GM04504 (cell line): Measurements from ENCODE around the gene CABCOCO1.
"Not testable (repeated sequence)": the region's sequence is repeated elsewhere in the genome, so short reads cannot be mapped to it uniquely, and the experiment has no call there.

ENCODE experiments used
- DNase-seq: peaks from one replicate; pipeline ENCODE4 v3.0.0-alpha.2; 2012; ENCODE audit warnings: low read depth

The CABCOCO1 gene

DNA sequence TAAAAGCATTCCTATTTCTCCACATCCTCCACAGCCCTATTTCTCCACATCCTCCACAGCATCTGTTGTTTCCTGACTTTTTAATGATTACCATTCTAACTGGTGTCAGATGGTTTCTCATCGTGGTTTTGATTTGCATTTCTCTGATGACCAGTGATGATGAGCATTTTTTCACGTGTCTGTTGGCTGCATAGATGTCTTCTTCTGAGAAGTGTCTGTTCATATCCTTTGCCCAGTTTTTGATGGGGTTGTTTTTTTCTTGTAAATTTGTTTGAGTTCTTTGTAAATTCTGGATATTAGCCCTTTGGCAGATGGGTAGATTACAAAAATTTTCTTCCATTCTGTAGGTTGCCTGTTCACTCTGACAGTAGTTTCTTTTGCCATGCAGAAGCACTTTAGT lies 49.4 kb downstream of the CABCOCO1 start:
- not testable (repeated sequence) for DNase-seq

DNA sequence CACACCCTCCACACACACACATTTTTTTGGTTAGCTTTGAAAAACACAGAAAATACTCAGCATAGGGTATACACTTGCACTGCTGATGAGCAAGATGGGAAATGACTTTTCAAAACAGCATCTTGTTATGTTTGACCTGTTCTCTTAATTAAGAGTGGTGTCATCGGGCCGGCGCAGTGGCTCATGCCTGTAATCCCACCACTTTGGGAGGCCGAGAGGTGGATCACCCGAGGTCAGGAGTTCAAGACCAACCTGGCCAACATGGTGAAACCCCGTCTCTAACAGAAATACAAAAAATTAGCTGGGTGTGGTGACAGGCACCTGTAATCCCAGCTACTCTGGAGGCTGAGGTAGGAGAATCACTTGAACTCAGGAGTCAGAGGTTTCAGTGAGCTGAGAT lies 56.7 kb downstream of the CABCOCO1 start:
- DNase-seq: not testable (repeated sequence)

DNA sequence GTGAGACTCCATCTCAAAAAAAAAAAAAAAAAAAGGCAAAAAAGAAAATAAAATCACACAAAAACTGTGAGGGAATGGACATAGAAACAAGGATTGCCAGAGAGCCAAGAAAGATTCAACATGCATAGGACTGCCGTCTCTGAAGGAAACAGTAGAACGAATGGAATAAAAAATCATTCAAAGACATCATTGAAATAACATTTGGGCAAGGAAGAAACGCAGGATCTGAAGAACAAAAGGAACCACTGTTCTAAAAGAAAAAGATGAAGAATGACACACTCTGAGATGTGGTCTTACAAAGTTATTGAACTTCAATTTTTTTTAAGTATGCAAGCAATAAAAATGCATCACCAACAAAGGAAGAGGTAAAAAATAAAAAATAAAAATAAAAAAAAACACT lies 57.2 kb downstream of the CABCOCO1 start:
- no peak for DNase-seq

GRCh38 chr10:61721431-61721830 lies 58.7 kb downstream of the CABCOCO1 start:
- DNase-seq: no peak

GRCh38 chr10:61725221-61725620 lies 62.5 kb downstream of the CABCOCO1 start:
- not testable (repeated sequence) for DNase-seq

DNA sequence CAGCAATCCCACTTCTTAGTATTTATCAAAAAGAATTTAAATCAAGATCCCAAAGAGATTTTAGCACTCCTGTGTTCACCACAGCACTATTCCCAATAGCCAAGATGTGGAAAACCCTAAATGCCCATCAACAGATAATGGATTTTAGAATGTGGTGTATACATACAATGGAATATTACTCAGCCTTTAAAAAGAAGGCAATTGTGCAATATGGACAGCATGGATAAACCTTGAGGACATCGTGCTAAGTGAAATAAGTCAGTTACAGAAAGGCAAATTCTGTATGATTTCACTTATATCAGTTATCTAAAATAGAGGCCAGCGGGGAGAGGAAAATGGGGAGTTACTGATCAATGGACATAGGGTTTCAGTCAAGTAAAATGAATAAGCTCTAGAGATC lies 66.9 kb downstream of the CABCOCO1 start:
- no peak for DNase-seq

- no peak for DNase-seq
Measured at GRCh38 chr10:61730671-61731070, 67.9 kb downstream of the CABCOCO1 start.

GRCh38 chr10:61731638-61732037 lies 68.9 kb downstream of the CABCOCO1 start:
- no peak for DNase-seq

DNA sequence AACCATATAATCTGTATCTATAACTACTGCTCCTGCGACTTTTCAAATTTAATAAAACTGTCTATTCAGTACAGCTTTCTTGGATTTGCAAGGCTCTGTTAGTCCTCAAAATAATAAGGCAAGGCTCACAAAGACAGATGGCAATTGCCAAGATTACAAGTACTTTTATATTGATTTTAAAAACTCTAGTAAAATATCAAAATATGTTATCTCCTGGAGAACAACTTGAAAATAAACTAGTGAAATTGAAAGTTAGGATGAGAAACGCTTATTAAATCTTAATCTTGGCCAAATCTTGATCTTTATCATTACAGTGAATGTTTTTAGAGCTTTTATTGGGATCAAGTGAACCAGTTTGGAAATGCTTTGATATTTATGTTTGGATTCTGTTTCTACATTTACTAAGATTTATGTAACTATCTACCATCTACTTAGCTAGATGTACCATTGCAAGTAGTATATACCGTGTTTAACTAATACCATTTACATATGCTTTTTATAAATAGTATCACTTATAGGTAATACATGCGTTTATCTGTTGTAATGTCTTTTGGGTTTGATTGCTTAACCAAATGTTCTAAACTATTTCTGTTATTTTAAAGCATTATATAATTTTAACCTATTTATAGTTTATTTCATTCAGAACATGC lies 70.0 kb downstream of the CABCOCO1 start:
- no peak for DNase-seq

GRCh38 chr10:61733358-61733940 lies 70.7 kb downstream of the CABCOCO1 start:
- no peak for DNase-seq

GRCh38 chr10:61735882-61736281 lies 73.2 kb downstream of the CABCOCO1 start:
- no peak for DNase-seq

- not testable (repeated sequence) for DNase-seq
Measured at GRCh38 chr10:61737455-61737854, 74.7 kb downstream of the CABCOCO1 start.

- no peak for DNase-seq
Measured at GRCh38 chr10:61742812-61743211, 80.1 kb downstream of the CABCOCO1 start.

- DNase-seq: no peak
Measured at GRCh38 chr10:61744469-61744868, 81.7 kb downstream of the CABCOCO1 start.

DNA sequence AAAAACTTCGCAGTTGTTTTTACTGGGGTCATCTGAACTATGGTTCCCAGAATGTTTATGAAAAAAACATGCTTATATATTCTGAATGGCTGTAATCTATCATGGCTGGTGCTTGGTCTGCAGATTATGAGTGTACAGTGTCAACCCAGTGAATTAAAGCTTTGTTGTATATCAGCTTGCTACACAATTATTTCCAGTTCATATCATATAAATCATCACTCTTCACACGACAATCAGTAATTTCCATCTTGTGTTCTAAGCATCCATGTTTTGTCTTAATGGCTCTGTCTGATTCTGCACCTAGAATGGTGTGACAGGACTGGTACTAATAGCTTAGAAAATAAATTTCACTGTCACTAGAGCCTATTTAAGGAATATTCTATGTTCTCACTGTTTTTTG lies 83.6 kb downstream of the CABCOCO1 start:
- DNase-seq: no peak

GRCh38 chr10:61747307-61747706 lies 84.6 kb downstream of the CABCOCO1 start:
- DNase-seq: no peak

GRCh38 chr10:61749291-61749690 lies 86.6 kb downstream of the CABCOCO1 start:
- no peak for DNase-seq

DNA sequence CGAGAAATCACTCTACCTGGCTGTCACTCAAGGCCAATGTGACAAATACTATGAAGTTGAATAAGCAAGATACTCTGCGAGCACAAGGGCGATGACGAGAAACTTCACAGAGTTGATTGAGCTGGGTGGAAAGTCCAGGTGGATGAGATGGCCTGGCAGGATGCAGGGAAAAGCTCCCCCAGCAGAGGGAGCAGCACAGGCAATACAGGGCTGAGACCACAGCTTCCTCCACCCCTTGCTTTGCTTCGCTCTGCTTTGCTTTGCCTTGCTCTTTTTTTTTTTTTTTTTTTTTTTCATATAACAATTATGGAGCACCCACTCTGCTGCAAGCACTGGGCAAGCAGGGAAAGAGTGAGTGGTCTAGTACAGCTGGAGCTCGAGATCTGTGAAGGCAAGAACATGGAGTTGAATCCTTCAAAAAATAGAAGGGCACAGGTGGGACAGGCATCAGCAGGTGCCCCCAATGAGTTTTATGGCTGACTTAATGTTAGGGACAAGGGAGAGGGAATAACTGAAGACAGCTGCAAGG lies 88.3 kb downstream of the CABCOCO1 start:
- DNase-seq: no peak

DNA sequence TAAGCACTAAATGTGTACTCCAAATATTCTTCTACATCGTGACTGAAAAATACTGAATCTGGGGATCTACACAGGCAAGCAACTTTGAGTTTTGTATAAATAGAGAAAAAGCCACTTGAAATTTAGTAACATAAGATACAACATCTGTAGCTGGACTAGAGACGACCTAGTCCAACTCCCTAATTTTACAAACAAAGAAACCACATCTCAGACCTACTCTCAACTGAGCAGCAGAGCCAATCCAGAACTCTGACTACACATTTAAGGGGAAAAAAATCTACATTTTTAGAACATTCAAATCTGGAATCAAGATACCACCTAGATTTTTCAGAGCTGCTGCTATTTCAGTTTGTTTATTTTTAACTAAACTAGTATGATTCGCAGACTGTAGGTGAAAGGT lies 88.9 kb downstream of the CABCOCO1 start:
- DNase-seq: no peak

DNA sequence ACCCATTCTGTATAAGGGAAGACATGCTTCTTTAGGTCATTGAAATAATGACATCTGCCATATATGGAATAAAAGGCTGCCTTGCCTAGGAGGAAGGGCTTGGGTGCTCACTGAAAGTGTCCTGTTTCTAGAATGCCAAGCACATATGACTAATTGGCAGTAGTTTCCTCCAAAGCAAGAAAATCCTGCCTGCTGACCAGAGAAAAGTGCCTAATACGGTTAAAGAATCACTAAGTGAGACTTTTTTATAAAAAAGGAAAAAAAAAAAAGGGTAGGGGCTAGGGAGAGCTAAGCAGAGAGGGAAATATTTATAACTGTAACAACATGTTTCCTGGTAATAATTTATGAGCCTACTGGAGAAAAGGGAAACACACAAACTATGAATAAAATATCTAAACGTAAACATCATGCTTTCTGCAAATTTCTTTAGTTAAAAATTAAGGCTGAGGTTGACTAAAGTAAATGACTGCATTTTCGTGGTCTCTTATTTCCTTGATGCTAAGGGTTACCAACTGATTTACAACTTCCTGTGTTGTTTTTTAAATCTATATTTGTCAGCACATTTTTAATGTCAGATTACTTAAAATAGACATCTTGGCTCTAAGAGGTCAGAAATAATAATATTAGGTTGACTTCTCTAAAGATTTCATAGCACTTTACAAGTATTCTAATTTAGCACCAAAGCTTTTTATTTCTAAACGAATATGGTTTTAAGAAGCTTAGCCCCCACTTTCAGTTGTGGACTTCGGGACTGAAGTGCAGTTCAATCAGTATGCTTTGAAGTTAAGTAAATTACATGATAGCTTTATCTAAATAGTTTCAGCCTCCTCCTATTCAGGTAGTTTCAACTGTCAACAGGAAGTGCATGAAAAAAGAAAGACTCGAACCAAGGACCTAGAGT lies 89.6 kb downstream of the CABCOCO1 start:
- DNase-seq: no peak

DNA sequence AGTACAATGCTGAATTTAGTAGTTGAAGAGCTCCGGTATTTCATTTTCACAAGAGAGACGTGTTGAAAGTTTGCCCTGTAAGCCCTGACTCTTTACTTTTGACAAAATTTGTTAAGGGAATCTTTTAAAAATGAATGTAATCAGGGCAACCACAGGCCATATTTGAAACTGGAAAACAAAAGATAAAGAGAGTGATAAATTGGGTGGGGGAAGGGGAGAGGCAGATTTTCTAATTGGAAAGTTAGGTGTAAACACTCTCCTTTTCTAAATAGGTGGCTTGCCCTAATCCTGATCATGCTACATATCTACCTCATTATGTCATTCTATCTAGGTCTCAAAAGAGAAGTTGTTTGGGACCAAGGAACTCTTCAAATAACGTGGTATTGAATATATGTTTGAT lies 90.7 kb downstream of the CABCOCO1 start:
- DNase-seq: no peak

- DNase-seq: no peak
Measured at GRCh38 chr10:61754587-61755550, 92.1 kb downstream of the CABCOCO1 start.
